ENCODE data around the gene RAB31.
A peak's percentile ranks its signal among the peaks of the same experiment; 100 is the strongest.
"Not testable (repeated sequence)": the region's sequence is repeated elsewhere in the genome, so short reads cannot be mapped to it uniquely, and the experiment has no call there.

Gene RAB31

DNA sequence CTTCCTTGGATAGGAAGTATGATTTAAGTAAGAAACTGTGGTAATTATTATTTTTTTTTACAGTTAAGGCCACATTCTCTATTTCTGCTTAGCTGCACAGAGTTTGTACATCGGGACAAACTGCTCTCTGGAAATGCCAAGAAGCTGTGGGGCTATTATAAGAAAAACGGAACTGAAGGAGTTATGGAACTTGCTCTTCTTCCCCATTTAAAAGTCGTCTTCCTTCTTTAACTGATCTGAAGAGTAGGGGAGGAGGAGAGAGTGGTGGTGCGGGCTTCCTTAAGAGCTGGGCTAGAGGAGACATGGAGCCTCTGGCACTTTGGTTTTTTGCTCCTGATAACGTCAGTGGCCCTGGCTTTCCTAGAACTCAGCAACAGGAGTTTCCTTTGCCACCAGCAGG, 54.4 kb downstream of the RAB31 start:
- no peak for DNase-seq (ENCODE audit: low read depth)

DNA sequence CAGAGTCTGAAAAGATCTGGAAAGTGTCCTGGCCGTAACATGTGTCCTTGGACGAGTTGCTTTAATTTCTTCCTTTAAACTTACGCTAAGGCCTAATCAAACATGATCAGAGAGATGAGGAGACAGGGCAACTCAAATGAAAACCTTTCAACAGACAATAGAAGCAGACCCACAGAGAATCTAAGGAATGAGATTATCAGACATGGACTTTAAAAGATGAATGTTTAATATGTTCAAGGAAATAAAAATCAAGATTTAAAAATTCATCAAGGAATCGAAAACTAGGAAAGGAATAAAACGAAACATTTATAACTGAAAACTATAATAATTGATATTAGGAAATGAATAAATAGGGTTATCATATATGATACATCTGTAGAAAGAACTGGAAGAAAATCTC, 55.1 kb downstream of the RAB31 start:
- no peak for DNase-seq (ENCODE audit: low read depth)

DNA sequence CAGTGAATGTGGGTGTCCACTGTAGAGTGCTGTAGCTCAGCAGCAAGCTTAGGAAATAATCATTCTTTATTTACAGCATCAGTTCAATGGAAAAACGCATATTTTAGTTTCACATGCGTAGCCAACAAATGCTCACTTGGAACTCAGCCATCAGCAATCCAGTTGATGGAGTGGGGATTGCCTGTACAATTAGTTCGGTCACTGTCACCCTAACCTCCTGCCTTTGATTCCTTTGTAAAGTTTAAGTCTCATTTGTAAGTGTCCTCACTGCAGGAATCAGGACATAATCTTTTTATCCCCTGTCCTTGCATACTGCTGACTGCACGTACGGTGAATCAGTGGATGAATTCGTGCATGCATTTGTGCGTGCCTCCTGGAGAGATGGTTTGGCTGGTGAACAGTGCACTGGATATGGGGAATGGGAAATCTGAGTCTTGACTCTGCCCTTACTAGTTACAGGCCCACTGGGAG, 55.9 kb downstream of the RAB31 start:
- DNase-seq (ENCODE audit: low read depth): no peak

DNA sequence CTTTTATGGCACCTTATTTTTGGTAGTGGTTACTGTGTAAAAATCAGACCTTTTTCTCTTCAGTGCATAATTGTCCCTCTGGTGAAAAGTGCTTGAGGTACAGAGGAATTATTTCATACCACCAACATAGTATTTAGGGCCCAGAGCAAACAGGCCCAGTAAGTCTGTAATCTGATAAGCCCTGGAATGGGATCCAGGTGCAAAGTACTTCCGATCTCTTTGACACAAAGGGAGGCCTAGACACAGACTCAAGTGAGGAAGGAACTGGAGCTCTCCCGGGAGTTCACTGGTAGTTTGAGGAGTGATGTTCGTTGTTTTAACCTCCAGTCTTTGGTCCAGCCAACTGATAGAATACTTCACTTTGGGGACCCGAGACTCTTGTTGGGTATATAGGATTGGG, 57.4 kb downstream of the RAB31 start:
- no peak for DNase-seq (ENCODE audit: low read depth)

DNA sequence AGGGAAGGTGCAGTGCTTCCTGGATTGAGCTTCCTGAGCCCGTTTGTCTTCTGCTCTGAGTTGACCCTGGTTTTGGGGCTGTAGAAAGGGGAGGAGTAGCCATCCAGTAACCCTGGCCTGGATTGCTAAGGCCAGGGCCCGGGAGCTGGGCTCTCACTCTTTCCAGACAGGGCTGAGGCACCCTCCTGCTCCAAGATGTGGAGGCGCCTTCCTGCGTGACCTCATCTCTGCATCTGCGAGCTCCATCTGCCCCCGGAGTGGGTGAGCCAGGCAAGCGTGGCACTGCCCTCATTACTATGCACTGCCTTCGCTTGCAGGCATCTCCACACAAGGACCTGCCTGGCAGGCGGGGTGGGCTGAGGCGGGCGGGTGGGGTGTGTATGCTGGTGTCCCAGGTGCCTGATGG, 58.0 kb downstream of the RAB31 start:
- DNase-seq (ENCODE audit: low read depth): no peak

DNA sequence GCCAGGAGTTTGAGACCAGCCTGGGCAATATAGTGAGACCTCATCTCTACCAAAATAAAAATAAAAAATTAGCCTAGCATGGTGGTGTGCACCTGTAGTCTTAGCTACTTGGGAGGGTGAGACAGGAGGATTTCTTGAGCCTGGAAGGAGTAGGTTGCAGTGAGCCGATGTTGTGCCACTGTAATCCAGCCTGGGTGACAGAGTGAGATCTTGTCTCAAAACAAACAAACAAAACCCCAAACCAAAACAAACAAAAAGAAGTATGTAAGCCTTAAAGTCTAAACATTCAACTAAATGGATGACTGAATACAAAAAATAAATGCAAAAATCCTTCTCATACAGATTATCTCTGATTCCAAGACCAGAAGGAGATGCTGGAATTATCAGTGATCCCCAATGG, 58.6 kb downstream of the RAB31 start:
- no peak for DNase-seq (ENCODE audit: low read depth)

DNA sequence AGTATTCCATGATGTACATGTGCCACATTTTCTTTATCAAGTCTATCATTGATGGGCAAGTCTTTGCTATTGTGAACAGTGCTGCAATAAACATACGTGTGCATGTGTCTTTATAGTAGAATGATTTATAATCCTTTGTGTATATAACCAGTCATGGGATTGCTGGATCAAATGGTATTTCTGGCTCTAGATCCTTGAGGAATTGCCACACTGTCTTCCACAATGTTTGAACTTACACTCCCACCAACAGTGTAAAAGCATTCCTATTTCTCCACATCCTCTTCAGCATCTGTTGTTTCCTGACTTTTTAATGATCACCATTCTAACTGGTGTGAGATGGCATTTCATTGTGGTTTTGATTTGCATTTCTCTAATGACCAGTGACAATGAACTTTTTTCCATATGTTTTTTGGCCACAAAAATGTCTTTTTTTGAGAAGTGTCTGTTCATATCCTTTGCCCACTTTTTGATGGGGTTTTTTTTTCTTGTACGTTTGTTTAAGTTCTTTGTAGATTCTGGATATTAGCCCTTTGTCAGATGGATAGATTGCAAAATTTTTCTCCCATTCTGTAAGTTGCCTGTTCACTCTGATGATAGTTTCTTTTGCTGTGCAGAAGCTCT, 60.1 kb downstream of the RAB31 start:
- DNase-seq (ENCODE audit: low read depth): not testable (repeated sequence)

DNA sequence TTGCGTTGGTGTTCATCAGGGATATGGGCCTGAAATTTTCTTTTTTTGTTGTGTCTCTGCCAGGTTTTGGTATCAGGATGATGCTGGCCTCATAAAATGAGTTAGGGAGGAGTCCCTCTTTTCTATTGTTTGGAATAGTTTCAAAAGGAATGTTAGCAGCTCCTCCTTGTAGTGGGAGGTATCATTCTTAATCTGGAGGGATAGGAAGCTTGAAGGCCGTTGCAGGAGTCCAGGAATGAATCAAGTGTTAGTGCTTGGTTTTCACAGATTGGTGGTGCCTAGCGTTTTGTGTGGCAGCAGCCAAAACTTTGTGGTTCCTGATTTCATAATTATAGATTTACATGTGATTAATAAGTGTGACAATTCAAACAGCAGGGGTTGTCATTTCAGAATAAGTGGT, 62.0 kb downstream of the RAB31 start:
- not testable (repeated sequence) for DNase-seq (ENCODE audit: low read depth)

DNA sequence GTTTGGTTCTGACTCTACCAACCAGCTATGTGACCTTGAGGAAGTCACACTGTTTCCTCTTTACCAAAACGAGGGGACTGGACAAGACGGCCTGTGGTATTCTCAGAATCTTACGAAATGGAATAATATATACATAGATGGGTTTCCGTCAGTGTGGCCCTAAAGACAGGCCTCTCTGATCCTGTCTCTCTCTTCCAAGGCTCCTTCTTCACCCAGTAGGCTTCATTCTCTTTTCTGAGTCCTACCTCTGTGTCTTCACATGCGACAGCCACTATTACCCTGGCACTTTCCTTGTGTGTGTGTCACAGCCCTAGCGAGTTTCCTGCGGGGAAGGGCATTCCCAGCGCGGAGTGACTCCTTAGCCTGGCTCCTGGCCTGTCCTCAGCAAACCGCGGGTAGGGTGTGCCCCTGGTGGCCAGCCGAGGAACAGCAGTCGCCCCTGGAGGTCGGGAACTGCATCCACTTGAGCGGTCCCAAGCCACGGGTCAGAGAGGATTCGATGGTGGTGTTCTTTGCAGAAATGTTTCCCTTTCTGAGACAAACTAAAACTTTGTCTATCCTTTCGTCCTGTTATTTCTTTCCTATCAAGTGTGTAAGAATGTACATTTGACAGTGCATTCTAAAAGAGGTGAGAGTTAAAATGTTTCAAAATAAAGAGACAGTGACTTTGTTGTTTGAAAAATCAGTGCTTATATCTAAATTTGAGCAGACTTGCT, 63.3 kb downstream of the RAB31 start:
- peak; percentile 25 for DNase-seq (ENCODE audit: low read depth)

DNA sequence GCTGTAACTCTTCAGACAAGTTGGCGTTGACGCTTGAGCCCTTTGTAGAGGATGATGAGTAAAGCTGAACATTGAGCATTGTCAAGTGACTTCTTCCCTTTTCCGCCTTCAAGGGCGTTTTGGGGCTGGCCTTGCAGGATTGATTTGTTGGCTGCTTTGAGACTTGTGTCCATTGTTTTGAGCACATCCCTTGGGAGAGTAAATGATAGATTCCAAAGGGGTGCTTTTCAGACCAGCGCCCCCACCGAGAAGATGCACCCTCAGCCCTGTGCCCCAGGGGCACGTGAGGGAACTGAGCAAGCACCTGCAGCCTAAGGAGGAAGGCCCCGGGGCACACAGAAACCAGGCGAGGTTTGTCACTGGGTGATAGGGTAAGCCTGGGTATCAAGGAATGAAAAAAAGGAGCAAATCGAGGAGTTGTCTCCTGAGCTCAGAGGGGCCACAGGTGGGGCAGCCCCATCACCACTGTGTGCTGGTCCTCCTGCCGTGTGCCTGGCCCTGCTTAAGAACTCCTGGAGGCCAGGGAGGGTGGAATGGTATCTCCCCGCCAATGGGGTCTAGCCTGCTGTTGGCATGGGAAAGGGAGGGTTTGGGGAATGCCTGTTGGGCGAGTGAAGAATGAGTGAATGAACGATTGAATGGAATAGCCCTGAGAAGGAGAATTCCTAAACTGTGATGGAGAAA, 64.0 kb downstream of the RAB31 start:
- no peak for DNase-seq (ENCODE audit: low read depth)

DNA sequence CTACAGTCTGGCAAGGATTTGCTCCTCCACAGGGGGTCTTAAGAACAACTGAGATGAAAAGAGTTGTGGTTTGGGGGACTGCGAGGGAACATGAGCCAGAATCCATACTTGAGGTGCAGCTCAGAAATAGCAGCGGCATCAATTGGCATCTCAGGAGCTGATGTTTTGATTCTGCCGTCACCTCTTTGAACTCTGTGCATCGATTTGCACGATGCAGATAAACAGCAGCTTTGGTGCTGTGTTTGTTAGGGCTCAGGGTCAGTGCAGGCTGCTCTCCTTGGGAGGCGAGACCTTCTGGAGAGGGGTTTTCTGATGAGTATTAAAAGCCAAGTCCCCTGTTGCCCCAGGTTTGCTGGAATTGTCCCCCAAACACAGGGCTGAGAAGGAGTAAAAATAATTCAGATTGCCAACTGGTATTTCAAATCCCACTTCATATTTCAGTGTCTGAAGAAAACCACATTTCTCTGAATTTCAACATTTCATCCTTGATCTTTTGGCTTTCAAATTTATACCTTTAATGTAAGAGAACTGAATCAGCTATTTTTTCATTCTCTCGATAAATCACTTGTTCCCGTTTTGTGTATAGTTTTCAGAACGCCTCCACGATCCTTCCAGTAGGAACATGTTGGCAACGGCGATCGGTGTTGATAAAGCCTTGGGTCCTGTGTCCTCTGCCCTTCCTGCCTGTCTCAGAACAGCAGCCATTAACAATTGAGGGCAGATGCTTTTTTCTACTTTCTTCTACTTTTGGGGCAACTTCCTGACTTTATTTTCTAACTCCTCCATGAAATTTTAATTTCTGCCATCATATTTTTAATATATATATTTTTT, 65.0 kb downstream of the RAB31 start:
- DNase-seq (ENCODE audit: low read depth): no peak

DNA sequence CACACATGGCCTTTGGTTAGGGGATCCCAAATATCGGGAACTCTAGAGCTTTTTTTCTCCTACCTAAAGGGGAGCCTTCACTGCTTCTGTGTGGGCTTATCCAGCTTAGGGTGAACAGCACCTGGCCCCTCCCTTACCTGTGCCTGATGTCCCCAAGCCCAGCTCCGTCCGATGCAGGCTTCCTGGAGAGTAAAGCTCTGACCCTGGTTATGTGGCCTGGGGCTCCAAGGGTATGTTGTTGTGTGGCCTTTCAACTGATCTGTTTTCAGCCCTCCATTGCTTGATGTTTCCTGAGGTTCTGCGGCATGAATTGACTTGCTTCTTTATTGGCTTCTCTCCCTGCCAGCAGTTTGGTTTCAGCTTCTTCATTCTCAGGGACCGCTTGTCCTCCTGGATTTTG, 66.0 kb downstream of the RAB31 start:
- no peak for DNase-seq (ENCODE audit: low read depth)

DNA sequence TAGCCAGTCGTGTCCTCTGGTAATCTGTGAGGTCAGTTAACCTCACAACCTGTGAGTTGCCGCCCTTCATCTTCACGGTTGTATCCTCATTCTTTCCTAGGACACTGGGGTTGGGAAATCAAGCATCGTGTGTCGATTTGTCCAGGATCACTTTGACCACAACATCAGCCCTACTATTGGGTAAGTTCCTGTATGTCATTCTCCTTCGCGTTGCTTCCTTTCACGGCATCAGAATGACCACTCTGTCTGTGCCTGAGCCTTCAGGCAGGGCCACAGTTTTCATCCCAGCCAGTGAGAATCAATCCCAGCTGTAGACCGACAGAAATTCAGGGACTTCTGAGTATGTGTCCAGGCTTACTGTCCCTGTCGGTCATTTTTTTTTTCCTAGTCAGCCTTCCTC, 67.1 kb downstream of the RAB31 start:
- no peak for DNase-seq (ENCODE audit: low read depth)

DNA sequence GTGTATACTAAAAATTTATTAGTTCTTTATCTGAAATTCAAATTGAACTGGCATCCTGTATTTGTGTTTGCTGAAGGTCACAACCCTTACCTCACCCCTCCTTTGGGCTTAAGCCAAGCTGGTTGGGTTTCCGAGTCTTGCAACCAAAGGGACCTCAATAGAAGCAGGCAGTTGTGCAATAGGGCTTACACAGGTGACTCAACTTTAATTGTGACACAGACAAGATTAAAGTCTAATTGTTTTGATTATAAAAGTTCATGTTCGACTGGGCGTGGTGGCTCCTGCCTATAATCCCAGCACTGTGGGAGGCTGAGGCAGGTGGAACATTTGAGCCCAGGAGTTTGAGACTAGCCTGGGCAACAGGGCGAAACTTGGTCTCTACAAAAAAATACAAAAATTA, 71.5 kb downstream of the RAB31 start:
- DNase-seq (ENCODE audit: low read depth): no peak

DNA sequence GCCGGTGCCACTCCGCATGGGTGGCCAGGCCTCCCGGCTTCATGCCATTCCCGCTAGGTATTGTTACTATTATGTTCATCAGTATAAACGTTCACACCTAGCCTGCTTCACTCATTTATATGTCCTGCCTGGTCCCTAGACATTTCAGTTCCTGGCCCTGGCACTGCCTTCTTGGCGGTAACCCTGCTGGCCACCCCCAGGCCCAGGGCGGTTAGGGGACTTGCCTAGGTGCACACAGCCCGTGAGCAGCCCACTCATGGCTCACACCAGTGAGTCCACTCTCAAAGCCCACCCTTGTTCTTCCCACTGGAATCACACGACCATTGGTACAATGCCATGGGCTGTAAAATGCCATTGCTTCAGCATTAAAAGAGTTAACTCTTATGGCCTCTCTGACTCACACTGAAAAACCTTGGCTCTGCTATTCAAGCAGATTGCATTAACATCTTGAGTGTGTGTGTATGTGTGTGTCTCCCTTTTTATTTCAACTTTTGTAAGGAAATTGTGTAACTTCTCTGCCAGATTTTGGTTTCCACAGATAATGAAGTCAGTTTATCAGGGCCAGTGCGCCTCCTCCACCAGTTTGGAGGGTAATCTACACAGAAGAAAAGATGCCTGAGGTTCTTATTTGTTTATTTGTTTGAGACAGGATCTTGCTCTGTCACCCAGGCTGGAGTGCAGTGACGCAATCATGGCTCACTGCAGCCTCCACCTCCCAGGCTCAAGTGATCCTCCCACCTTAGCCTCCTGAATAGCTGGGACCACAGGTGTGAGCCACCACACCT, 74.2 kb downstream of the RAB31 start:
- no peak for DNase-seq (ENCODE audit: low read depth)

DNA sequence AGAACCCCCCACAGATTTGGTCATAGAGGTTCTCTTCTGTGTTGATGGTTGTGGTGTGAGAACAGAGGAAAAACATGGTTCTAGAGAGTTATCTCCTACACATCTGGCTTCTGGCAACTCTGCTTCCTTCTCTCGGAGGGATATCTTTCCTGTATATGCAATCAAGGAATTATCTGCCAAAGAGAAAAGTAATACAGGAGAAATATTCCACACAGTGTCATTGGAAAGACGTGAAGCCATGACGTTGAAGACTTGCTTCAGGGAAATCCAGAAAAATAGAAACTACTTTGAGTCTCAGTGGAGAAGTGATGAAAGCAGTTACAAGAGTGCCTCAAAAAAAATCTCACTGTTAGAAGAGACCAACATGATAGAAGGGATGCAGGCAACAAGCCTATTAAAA, 78.5 kb downstream of the RAB31 start:
- no peak for DNase-seq (ENCODE audit: low read depth)

DNA sequence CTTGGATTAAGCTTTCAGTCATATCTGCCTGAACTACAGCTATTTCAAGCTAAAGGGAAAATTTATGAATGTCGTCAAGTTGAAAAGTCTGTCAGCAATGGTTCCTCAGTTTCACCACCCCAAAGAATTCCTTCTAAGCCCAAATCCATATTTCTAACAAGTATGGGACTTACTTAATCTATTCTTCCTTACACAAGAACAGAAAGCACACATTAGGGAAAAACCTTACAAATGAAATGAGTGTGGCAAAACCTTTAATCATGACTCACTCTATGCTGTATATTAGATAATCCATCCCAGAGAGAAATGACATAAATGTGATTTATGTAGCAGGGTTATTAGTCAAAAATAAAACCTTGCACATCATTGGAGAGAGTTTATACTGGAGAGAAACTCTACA, 78.9 kb downstream of the RAB31 start:
- DNase-seq (ENCODE audit: low read depth): no peak

DNA sequence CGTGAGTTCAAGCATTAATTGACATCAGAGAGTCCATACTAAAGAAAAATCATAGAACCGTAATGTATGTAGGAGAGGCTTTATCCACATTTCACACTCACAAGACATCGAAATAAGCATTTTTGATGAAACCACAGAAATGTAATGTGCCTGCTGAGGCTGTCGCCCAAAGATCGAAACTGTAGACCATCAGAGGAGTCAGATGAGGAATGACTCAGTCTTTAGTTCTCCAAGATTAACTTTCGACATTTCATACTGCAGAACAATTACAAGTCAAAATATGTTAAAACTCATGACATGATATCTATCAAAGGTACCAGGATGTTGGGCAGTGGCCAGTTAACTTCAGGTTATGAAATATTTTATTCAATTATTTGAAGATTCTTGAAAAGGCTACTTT, 79.6 kb downstream of the RAB31 start:
- no peak for DNase-seq (ENCODE audit: low read depth)

DNA sequence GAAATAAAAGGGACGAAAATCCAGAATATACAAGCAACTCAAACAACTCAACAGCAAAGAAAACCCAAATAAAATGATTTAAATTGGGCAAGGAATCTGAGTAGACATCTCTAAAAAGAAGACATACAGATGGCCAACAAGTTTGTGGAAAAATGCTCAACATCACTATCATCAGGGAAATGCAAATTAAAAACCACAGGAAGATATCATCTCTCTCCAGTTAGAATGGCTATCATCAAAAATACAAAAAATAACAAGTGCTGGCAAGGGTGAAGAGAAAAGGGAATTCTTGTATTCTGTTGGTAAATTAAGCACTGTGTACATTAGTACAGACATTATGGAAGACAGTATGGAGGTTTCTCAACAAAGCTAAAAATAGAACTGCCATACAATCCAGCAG, 80.0 kb downstream of the RAB31 start:
- DNase-seq (ENCODE audit: low read depth): no peak

DNA sequence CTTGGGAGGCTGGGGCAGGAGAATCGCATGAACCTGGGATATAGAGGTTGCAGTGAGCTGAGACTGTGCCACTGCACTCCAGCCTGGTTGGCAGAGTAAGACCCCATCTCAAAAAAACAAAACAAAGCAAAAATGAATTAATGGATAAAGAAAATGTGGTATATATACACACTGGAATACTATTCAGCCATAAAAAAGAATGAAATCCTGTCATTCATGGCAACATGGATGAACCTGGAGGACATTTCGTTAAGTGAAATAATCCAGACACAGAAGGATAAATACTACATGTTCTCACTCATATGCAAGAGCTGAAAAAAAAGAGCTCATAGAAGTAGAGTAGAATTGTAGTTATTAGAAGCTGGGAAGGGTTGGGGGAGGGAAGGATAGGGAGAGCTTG, 80.8 kb downstream of the RAB31 start:
- no peak for DNase-seq (ENCODE audit: low read depth)

DNA sequence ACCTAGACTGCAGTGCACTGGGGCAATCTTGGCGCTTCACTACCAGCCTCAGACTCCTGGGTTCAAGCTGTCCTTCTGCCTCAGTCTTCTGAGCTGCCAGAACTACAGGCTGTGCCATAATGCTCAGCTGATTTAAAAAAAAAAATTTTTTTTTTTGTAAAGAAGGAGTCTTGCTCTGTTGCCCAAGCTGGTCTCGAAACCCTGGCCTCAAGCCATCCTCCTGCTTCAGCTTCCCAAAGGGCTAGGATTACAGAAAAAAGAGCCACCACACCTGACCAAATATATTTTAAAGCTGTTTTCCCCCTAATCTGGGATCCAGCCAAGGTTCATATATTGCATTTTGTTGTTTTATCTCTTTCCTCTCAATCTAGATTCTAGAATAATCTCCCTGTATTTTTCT, 82.2 kb downstream of the RAB31 start:
- DNase-seq (ENCODE audit: low read depth): no peak

DNA sequence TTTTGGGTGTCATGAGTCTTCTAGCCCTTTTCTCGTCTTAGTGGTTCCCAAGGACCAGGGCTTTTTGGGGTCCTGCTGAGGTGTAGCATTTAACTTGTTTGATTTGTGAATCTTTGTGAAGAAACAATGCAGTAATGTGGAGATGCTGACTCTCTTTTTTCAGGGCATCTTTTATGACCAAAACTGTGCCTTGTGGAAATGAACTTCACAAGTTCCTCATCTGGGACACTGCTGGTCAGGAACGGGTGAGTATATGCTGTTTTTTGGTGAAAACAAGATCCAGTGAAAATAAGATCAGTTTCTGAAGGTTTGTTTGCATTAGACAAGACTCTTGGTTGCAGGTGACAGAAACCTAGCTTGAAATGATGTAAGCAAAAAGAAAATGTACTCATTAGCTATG, 83.9 kb downstream of the RAB31 start:
- no peak for DNase-seq (ENCODE audit: low read depth)

Measured in activated T-cell treated with anti-CD3 and anti-CD28 coated beads for 1 hour (primary cell).